ENCODE data around the gene CYP4F3. TPM values are rescaled to one million over a fixed set of nuclear protein-coding genes. Genes with fewer than 3 reads are reported as not detected.
"Not testable (repeated sequence)": the region's sequence is repeated elsewhere in the genome, so short reads cannot be mapped to it uniquely, and the experiment has no call there.

Gene CYP4F3
- 0.64 TPM for total RNA-seq (2013)
- polyA plus RNA-seq: 1 to 10 TPM in 1 of 3 donors, under 1 TPM in 2; 0.56 to 1.2 (median 0.92) TPM
- 1.3 and 2.2 TPM in 2 replicates for polyA minus RNA-seq
- 0.75 to 6.2 (median 2.7) reads per million in 11 experiments for total RNA-seq

DNA sequence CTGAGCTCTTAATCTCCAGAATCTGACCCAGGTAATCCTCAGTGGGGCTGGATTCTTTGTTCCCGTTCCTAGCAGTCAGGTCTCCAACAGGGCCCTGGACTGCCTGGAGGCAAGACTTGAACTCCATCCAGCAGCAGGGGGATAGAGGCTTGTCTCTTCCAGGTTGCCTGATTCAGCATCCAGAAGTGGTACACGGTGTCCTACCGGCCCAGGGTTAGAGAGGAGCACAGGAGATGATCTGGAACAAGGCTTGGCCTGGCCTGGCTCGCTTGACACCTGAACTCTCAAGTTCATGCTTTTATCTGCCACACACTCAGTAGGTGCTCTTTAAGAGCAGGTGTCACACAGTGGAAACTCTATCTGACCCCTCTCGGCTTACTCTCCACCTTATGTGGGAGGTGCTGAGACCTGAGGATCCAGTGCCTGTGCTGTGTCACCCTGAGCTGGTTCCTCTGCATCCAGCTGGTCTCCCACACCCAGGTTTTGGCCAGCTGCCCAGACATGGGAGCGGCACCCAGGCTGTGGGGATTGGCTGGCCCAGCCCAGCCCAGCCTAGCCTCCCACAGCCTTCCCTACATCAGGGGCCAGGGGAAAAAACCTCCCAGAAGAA, at the start of gene CYP4F3:
Gene CYP4F3 (plus strand): TSS at position 604 of the 610 bp plus-strand sequence. CDS start 519 bp downstream, outside the sequence.
- Histone ChIP-seq H3K4me1 (ENCODE audit: control insufficient read depth in 1 of 2, insufficient read depth in 2 of 2, low read length in 2 of 2) (peaks cover 39 to 40% of the 10 kb centered on the region in 2 donors), H3K9ac (ENCODE audit: insufficient read depth, low read length, poor library complexity, severe bottlenecking) (peak within 1 kb of the TSS; percentile 6), H3K79me2 (ENCODE audit: insufficient read depth, low read length) (no peaks in the 10 kb centered on the region), H3K4me2 (replicated peaks; ENCODE audit: extremely low read depth, low read length, poor library complexity, severe bottlenecking) (peak within 1 kb of the TSS; percentile 15), H3K36me3 (replicated peaks in 1 of 2; ENCODE audit: control insufficient read depth in 1 of 2, insufficient read depth in 2 of 2, low read length in 2 of 2) (no peaks in the 10 kb centered on the region), H3K27ac (ENCODE audit: low read depth in 1 of 2, low read length in 2 of 2) (peak within 1 kb of the TSS in 1 of 2 donors; percentile 30), H3K4me3 (replicated peaks in 1 of 3; ENCODE audit: low read depth in 2 of 3, low read length in 3 of 3) (peak within 1 kb of the TSS in 1 of 3 experiments; percentile 28), H3K9me3 (replicated peaks in 1 of 2; ENCODE audit: control insufficient read depth in 1 of 2, insufficient read depth in 1 of 2, low read length in 2 of 2) (no peaks in the 10 kb centered on the region), H4K20me1 (ENCODE audit: insufficient read depth, low read length) (no peaks in the 10 kb centered on the region), H3K27me3 (ENCODE audit: control insufficient read depth in 2 of 2, insufficient read depth in 2 of 2, low read length in 2 of 2) (no peaks in the 10 kb centered on the region), H2AFZ (ENCODE audit: insufficient read depth, low read depth, low read length, poor library complexity, severe bottlenecking) (no peak within 1 kb of the TSS)
- WGBS (ENCODE audit: insufficient coverage): 94% methylated on average over 3 of the region's 6 CpGs
- H3K4me3 Mint-ChIP-seq: peak within 1 kb of the TSS; percentile 43 to 51
- H3K36me3 Mint-ChIP-seq: peaks cover 0 to 3% of the 10 kb centered on the region in 2 donors
- peaks cover 0 to 4% (median 0%) of the 10 kb centered on the region in 7 donors for H3K9me3 Mint-ChIP-seq
- TF ChIP-seq, protein P1, sequence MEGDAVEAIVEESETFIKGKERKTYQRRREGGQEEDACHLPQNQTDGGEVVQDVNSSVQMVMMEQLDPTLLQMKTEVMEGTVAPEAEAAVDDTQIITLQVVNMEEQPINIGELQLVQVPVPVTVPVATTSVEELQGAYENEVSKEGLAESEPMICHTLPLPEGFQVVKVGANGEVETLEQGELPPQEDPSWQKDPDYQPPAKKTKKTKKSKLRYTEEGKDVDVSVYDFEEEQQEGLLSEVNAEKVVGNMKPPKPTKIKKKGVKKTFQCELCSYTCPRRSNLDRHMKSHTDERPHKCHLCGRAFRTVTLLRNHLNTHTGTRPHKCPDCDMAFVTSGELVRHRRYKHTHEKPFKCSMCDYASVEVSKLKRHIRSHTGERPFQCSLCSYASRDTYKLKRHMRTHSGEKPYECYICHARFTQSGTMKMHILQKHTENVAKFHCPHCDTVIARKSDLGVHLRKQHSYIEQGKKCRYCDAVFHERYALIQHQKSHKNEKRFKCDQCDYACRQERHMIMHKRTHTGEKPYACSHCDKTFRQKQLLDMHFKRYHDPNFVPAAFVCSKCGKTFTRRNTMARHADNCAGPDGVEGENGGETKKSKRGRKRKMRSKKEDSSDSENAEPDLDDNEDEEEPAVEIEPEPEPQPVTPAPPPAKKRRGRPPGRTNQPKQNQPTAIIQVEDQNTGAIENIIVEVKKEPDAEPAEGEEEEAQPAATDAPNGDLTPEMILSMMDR (IDR thresholded peaks at IDR 0.05): no peak
- peak; percentile 15 to 40 (median 31) for DNase-seq
- intact Hi-C loops (cut with micrococcal nuclease): no loop called here
- H3K4me1 Mint-ChIP-seq: peaks cover 47% of the 10 kb centered on the region
- peaks cover 0 to 2% (median under 1%) of the 10 kb centered on the region in 3 donors for H3K27me3 Mint-ChIP-seq (ENCODE audit: low read depth in 3 of 3)
- H3K27ac Mint-ChIP-seq: peak within 1 kb of the TSS; percentile 43 to 91 (median 66)

- peaks cover 0 to 2% (median 0%) of the 10 kb centered on the region in 3 donors for H3K27me3 Mint-ChIP-seq (ENCODE audit: low read depth in 3 of 3)
- Histone ChIP-seq H3K36me3 (replicated peaks in 1 of 2; ENCODE audit: control insufficient read depth in 1 of 2, insufficient read depth in 2 of 2, low read length in 2 of 2) (no peaks in the 10 kb centered on the region), H2AFZ (ENCODE audit: insufficient read depth, low read depth, low read length, poor library complexity, severe bottlenecking) (no peak overlapping the region), H4K20me1 (ENCODE audit: insufficient read depth, low read length) (no peaks in the 10 kb centered on the region), H3K4me3 (replicated peaks in 1 of 3; ENCODE audit: low read depth in 2 of 3, low read length in 3 of 3) (no peak overlapping the region), H3K27me3 (ENCODE audit: control insufficient read depth in 2 of 2, insufficient read depth in 2 of 2, low read length in 2 of 2) (no peaks in the 10 kb centered on the region), H3K4me1 (ENCODE audit: control insufficient read depth in 1 of 2, insufficient read depth in 2 of 2, low read length in 2 of 2) (peaks cover 84 to 87% of the 10 kb centered on the region in 2 donors), H3K9me3 (replicated peaks in 1 of 2; ENCODE audit: control insufficient read depth in 1 of 2, insufficient read depth in 1 of 2, low read length in 2 of 2) (peaks cover 4 to 9% of the 10 kb centered on the region in 2 donors), H3K27ac (ENCODE audit: low read depth in 1 of 2, low read length in 2 of 2) (no peak overlapping the region), H3K9ac (ENCODE audit: insufficient read depth, low read length, poor library complexity, severe bottlenecking) (no peak overlapping the region), H3K79me2 (ENCODE audit: insufficient read depth, low read length) (no peaks in the 10 kb centered on the region), H3K4me2 (replicated peaks; ENCODE audit: extremely low read depth, low read length, poor library complexity, severe bottlenecking) (no peak overlapping the region)
- intact Hi-C loops (cut with micrococcal nuclease): no loop called here
- peaks cover 8 to 26% (median 10%) of the 10 kb centered on the region in 7 donors for H3K9me3 Mint-ChIP-seq
- no peak for DNase-seq
- H3K4me1 Mint-ChIP-seq: peaks cover 83% of the 10 kb centered on the region
- H3K4me3 Mint-ChIP-seq: no peak overlapping the region
- peak overlapping the region in 5 of 7 donors; percentile 28 to 86 (median 64) for H3K27ac Mint-ChIP-seq
- TF ChIP-seq, protein P1 (IDR thresholded peaks at IDR 0.05): no peak
- WGBS (ENCODE audit: insufficient coverage): 44% methylated on average over 2 of the region's 4 CpGs
- peaks cover 0 to 3% of the 10 kb centered on the region in 2 donors for H3K36me3 Mint-ChIP-seq
Observed at GRCh38 chr19:15591796-15592195, 48.9 kb upstream of the CYP4F3 start.

DNA sequence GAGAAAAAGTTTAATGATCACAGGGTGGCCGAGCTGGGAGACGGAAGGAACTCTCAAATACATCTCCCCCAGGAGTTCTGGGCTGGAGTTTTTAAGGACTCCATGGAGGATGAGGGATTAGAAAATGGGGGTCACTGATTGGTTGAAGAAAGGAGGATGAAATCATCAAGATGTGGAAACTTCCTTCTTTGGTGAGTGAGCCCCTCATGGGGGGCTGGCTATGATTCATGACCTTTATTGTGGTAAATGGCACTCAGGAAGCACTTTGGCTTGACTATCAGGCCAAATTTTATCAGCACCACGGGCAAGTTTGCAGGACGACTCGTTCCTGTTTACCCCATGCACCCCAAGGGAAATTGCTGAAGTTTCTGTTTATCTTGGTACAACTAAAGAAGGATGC, 48.2 kb upstream of the CYP4F3 start:
- H3K9ac ChIP-seq (ENCODE audit: insufficient read depth, low read length, poor library complexity, severe bottlenecking); H2AFZ ChIP-seq (ENCODE audit: insufficient read depth, low read depth, low read length, poor library complexity, severe bottlenecking); H4K20me1 ChIP-seq (ENCODE audit: insufficient read depth, low read length); H3K4me3 Mint-ChIP-seq; H3K4me2 ChIP-seq (replicated peaks; ENCODE audit: extremely low read depth, low read length, poor library complexity, severe bottlenecking); H3K9me3 ChIP-seq (replicated peaks in 1 of 2; ENCODE audit: control insufficient read depth in 1 of 2, insufficient read depth in 1 of 2, low read length in 2 of 2); H3K36me3 Mint-ChIP-seq; H3K27me3 ChIP-seq (ENCODE audit: control insufficient read depth in 2 of 2, insufficient read depth in 2 of 2, low read length in 2 of 2); intact Hi-C loops (cut with micrococcal nuclease); H3K27me3 Mint-ChIP-seq (ENCODE audit: low read depth in 3 of 3); H3K4me3 ChIP-seq (replicated peaks in 1 of 3; ENCODE audit: low read depth in 2 of 3, low read length in 3 of 3); H3K79me2 ChIP-seq (ENCODE audit: insufficient read depth, low read length); H3K27ac ChIP-seq (ENCODE audit: low read depth in 1 of 2, low read length in 2 of 2); H3K36me3 ChIP-seq (replicated peaks in 1 of 2; ENCODE audit: control insufficient read depth in 1 of 2, insufficient read depth in 2 of 2, low read length in 2 of 2): not testable (repeated sequence)
- peak in 2 of 3 donors; percentile 58 to 76 for DNase-seq
- Mint-ChIP-seq H3K9me3 (peaks cover 8 to 30% (median 14%) of the 10 kb centered on the region in 7 donors), H3K27ac (peak overlapping the region; percentile 62 to 86 (median 66)), H3K4me1 (peaks cover 78% of the 10 kb centered on the region)
- H3K4me1 ChIP-seq (ENCODE audit: control insufficient read depth in 1 of 2, insufficient read depth in 2 of 2, low read length in 2 of 2): peaks cover 76 to 80% of the 10 kb centered on the region in 2 donors
- WGBS (ENCODE audit: insufficient coverage): no CpG with 5 or more reads among the region's 5 CpGs

All from CD14-positive monocyte (primary cell).